Stomach smooth muscle (tissue), 2 donors: Measurements from ENCODE around the gene BBS1.

Source experiments
- H3K27ac ChIP-seq: one replicate; pipeline ENCODE4 v1.7.0; 2013; ENCODE audit warnings: mild to moderate bottlenecking, low read length, inconsistent platforms
- H3K27me3 ChIP-seq, 2 donors: one replicate each; pipeline ENCODE4 v1.7.0; 2013; ENCODE audit warnings: low read length in 2 of 2; ENCODE audit not compliant: insufficient read depth in 2 of 2, control insufficient read depth in 1 of 2
- H3K36me3 ChIP-seq, 2 donors: one replicate each; pipeline ENCODE4 v1.7.0; 2013; ENCODE audit warnings: low read length in 2 of 2; ENCODE audit not compliant: control insufficient read depth in 2 of 2, insufficient read depth in 2 of 2
- H3K4me1 ChIP-seq: one replicate; pipeline ENCODE4 v1.7.0; 2013; ENCODE audit warnings: low read length; ENCODE audit not compliant: control insufficient read depth, insufficient read depth
- H3K4me3 ChIP-seq, 2 donors: one replicate each; pipeline ENCODE4 v1.7.0; 2013; ENCODE audit warnings: low read length in 2 of 2
- H3K9ac ChIP-seq, 2 donors: one replicate each; pipeline ENCODE4 v1.7.0; 2013; ENCODE audit warnings: low read length in 2 of 2, mild to moderate bottlenecking in 1 of 2
- H3K9me3 ChIP-seq, 2 donors: one replicate each; pipeline ENCODE4 v1.7.0; 2013; ENCODE audit warnings: low read length in 2 of 2; ENCODE audit not compliant: control insufficient read depth in 2 of 2
- donor health status: healthy.
- donor health status: Pancreatic carcinoma.

Gene BBS1

DNA sequence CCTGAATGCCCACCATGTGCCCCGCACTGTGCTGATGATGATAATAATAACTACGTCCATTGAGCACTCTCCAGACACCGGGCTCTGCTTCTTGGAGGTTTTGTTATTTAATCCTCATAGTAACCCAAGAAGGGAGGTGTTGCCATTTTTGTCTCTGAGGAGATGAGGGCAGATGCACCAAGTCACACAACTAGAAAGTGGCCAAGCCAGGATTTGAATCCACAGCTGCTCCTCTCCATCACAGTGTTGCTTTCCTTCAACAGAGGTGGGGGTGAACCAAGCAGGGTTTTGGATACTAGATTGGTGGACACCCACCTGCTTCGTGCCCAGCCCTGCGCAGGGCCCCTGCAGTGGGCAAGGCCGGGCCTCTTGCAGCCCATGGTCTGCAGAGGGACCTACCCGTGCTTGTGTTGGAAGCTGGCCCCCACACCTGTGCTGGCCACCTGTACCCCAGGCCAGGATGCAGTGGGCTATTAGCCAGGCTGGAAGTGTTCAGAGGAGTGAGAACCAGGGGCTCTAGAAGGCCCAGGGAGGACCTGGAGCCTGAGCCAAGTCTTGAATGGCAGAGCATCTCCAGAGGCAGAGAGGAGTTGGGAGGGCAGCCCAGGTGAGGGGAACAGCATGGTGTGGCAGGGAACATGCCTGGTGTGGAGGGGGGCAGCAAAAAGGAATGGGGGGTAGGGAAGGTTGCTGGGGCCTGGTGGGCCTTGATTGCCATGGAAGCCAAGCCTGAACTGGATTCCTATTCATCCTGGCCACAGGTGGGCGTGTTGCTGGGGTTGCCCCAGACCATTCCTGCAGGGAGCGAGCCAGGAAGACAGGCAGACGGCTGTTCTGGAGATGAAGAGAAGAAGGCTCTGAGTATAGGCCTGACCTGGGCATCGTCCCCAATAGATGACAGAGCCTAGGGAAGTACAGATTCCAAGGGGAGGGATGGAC is 32.9 kb upstream of the BBS1 start:
- peaks cover 18 to 19% of the 10 kb centered on the region in 2 donors for H3K36me3 ChIP-seq
- H3K27ac ChIP-seq, result no peak overlapping the region
- H3K9me3 ChIP-seq, result no peaks in the 10 kb centered on the region
- peaks cover 20% of the 10 kb centered on the region for H3K4me1 ChIP-seq
- H3K27me3 ChIP-seq, result no peaks in the 10 kb centered on the region
- no peak overlapping the region for H3K9ac ChIP-seq
- H3K4me3 ChIP-seq, result no peak overlapping the region

DNA sequence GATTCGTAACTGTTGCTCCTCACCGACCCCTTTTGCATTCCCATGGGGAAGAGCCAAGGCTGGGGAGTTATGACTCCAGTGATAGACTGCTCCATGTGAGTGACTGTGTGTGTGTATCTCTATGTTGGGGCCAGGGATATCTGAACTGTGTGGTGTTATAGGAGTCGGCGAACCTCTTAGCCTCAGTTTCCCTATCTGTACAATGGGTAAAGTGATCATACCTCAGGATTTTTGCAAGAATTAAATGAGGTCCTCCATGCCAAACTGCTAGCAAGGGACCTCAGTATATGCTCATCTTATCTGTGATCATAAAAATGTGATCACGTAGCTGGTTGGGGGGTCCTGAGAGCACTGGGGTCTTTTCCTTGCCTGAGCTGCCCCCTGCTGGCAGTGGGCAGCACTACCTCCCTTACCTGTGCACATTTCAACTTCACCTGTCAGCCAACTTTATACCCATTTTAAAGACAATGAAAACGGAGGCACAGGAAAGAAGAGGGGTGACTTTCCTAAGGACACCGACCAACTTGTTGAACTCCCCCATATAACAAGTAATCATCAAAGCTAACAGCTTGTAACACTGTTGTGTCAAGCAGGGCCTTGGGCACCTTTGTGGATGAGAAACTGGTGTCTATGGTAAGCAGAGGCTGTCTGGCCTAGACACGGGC is 31.6 kb upstream of the BBS1 start:
- peak overlapping the region; percentile 91 for H3K4me3 ChIP-seq
- no peaks in the 10 kb centered on the region for H3K27me3 ChIP-seq

DNA sequence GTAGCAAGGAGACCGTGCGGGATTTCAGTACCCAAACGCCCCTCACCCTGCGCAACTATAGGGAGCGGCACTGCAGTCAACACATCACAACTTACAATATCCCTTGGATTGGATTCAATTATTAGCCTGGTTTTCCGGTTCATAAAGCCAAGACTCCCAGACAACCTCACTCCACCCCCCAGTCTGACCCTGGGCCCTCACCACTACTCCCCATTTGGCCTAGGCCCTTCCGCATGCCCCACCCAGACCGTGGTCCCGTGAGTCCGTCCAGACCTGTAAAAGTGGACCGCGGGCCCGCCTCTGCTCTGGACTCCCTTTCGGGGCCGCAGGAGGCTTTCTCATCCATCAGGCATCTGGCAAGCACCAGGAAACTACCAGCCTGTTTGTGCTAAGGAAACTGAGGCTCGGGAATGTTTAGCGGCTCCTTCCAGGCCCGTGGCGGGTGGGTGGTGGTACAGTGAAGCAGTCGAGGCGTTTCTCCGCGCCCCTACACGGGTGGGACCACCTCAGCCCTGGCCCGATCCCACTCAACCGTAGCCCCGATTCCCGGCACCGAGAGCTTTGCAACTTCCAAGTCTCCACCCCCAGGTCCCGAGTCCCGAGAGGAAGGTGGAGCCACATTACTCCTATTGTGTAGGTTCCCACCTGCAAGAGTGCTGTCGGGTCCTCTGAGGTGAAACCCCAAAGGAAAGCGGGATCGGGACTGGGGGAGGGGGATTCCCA is 30.9 kb upstream of the BBS1 start:
- Histone ChIP-seq H3K27ac (peak overlapping the region; percentile 88), H3K27me3 (no peaks in the 10 kb centered on the region), H3K9me3 (no peaks in the 10 kb centered on the region), H3K36me3 (peaks cover 0 to 3% of the 10 kb centered on the region in 2 donors), H3K4me1 (peaks cover 20% of the 10 kb centered on the region), H3K4me3 (peak overlapping the region; percentile 91), H3K9ac (peak overlapping the region; percentile 98 to 99)

More for the DNA sequence above, 31.6 kb upstream of the BBS1 start:
- Histone ChIP-seq H3K27ac (peak overlapping the region; percentile 88), H3K9ac (peak overlapping the region; percentile 98 to 99), H3K9me3 (no peaks in the 10 kb centered on the region), H3K4me1 (peaks cover 20% of the 10 kb centered on the region), H3K36me3 (peaks cover 6 to 9% of the 10 kb centered on the region in 2 donors)

DNA sequence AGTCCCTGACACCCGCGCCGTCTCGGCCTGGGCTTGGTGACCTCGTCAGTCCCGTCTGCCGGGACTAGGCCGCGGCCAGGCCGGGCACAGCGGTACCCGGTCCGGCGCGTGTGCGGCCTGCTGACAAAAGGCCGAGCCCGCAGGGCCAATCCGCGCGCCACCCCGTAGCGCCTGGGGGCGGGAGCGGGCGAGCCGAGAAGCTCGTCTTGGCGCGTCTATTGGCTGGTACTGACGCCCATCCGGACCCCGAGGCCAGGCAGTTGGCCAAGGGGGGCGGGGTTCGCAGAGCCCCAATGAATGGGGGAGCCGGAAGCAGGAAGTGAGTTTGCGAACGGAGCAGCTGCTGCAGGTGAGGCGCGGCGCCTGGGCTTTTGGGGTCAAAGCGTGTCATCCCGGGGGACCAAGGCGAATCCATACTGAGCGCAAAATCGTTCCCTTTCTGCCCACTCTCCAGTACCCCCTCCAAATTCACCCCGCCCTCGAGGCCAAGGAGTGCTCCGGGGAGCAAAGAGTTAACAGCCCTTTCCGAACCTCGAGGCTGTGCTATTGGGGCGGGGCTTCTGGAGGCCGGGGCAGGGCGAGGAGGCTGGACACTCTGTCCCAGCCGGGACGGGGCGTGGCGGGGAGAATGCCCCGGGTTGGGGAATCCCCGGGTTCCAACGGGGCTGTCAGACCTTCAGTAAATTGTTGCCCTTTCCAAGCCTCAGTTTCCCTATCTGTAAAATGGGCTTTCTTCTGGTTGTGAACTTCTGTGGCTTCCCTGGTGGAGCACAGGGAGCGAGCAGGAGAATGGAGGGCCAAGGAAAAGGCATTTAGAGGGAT is 30.1 kb upstream of the BBS1 start, which contains the start of gene DPP3:
TSS of gene DPP3 (plus strand) at position 318 of the 822 bp plus-strand sequence. CDS start 1,767 bp downstream, outside the sequence.
- no peaks in the 10 kb centered on the region for H3K36me3 ChIP-seq
- no peaks in the 10 kb centered on the region for H3K9me3 ChIP-seq
- no peaks in the 10 kb centered on the region for H3K27me3 ChIP-seq
- H3K4me3 ChIP-seq, result peak within 1 kb of the TSS; percentile 91
- H3K4me1 ChIP-seq, result peaks cover 20% of the 10 kb centered on the region
- H3K9ac ChIP-seq, result peak within 1 kb of the TSS; percentile 98 to 99
- H3K27ac ChIP-seq, result peak within 1 kb of the TSS; percentile 88

DNA sequence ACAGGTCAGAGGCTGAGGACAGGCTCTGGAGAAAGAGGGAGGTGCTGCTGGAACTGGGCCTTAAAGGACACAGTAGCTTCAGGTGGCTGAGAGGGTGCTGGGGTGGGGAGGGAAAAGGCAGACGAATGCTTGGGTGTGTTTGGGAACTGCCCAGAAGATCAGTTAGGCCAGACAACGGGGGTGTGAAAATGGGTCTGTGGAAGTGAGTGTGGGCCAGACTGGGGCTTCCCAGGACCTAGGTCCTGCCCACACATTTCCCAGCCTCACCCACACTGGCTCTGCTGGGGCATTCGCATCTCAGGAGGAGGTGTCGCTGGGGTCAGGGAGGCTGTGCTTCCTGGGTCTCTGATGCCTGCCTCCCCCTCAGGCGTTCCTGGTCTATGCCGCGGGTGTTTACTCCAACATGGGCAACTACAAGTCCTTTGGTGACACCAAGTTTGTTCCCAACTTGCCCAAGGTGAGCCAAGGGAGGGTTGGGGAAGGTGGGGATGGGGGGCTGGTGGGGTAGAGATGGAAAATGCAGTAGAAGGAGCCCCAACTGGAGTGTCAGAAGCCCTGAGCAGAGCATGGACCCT is 25.5 kb upstream of the BBS1 start:
- no peak overlapping the region for H3K4me3 ChIP-seq
- H3K4me1 ChIP-seq, result peaks cover 5% of the 10 kb centered on the region
- H3K27ac ChIP-seq, result no peak overlapping the region
- H3K36me3 ChIP-seq, result peaks cover 0 to 3% of the 10 kb centered on the region in 2 donors
- H3K27me3 ChIP-seq, result no peaks in the 10 kb centered on the region
- H3K9ac ChIP-seq, result no peak overlapping the region
- no peaks in the 10 kb centered on the region for H3K9me3 ChIP-seq

DNA sequence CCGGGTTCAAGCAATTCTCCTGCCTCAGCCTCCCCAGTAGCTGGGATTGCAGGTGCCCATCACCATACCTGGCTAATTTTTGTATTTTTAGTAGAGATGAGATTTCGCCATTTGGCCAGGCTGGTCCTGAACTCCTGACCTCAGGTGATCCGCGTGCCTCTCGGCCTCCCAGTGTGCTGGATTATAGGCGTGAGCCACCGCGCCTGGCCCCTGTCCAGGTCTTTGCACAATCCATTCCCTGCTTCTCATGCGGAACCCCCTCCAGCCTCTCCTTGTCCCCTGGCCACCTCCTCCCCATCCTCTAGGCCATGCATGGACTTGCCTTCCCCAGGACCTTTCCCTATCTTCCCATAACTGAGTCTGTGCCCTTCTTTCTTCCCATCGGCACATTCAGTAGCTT is 21.5 kb upstream of the BBS1 start:
- Histone ChIP-seq H3K27me3 (no peaks in the 10 kb centered on the region), H3K36me3 (peaks cover 0 to 9% of the 10 kb centered on the region in 2 donors), H3K27ac (no peak overlapping the region), H3K4me1 (no peaks in the 10 kb centered on the region), H3K4me3 (no peak overlapping the region), H3K9ac (no peak overlapping the region), H3K9me3 (no peaks in the 10 kb centered on the region)

DNA sequence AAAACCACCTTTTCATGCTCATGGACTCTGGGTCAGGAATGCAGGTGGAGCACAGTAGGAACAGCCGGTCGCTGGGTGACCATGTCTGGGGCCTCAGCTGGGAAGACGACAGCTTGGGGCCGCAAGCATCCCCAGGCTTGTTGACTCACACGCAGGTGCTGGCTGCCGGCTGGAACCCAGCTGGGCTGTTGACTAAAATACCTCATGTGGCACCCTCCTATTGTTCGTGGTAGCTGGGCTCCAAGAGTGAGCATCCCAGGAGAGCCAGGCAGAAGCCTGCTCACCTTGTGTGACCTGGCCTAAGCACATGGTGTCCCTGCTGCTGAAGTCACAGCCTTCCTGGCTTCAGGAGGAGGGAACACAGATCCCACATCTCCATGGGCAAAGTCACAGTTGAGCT is 20.8 kb upstream of the BBS1 start:
- Histone ChIP-seq H3K27me3 (no peaks in the 10 kb centered on the region), H3K9me3 (no peaks in the 10 kb centered on the region), H3K9ac (no peak overlapping the region), H3K36me3 (peaks cover 0 to 9% of the 10 kb centered on the region in 2 donors), H3K27ac (no peak overlapping the region), H3K4me3 (no peak overlapping the region), H3K4me1 (no peaks in the 10 kb centered on the region)

DNA sequence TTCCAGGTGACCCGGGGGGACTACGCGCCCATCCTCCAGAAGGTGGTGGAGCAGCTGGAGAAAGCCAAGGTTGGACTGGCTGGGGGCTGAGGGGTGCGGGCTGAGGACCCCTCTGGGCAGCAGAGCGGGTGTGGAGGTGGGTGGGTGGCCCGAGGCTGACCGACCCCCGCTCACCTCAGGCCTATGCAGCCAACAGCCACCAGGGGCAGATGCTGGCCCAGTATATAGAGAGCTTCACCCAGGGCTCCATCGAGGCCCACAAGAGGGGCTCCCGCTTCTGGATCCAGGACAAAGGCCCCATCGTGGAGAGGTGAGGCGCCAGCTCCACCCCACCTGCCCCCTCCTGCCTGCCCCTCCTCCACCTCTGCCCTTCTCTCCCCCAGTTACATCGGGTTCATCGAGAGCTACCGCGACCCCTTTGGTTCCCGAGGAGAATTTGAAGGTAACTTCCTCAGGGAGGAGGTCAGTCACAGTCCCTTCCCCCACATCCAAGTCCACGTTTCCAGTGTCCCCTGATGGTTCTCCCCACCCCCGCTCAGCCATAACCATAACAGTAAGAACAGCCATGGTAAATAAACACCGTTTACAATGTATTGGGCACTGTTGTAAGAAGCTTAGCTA is 19.0 kb upstream of the BBS1 start:
- Histone ChIP-seq H3K4me3 (no peak overlapping the region), H3K9me3 (no peaks in the 10 kb centered on the region), H3K4me1 (no peaks in the 10 kb centered on the region), H3K27me3 (no peaks in the 10 kb centered on the region), H3K27ac (no peak overlapping the region), H3K9ac (no peak overlapping the region), H3K36me3 (peaks cover 0 to 11% of the 10 kb centered on the region in 2 donors)

DNA sequence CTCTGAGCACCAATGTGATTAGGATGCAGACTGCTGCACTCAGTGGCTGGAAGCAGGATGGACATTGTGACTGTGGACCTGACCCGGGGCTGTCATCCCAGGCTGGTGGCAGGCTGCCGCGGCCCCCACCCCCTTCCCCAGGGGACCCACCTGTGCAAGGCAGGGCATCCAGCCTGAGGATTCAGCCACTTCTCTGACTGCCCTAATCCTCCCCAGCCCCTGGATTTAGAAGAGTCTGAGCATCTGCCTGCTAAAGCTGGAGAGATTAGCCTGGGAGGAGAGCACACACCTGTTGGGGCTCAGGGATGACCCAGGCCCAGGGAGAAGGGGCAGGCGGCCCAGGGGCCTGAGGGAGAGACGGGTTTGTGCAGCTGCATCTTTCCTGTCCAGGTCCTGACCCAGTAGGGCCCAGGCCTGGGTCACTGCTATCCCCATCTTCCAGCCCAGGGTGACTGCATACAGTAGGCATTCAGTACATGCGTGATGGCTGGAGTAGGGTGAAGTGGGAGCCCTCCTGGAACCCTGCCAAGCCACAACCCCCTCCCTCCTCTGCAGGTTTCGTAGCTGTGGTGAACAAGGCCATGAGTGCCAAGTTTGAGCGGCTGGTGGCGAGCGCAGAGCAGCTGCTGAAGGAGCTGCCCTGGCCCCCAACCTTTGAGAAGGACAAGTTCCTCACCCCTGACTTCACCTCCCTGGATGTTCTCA is 18.1 kb upstream of the BBS1 start:
- H3K9ac ChIP-seq, result no peak overlapping the region
- no peak overlapping the region for H3K27ac ChIP-seq
- peaks cover 0 to 12% of the 10 kb centered on the region in 2 donors for H3K36me3 ChIP-seq
- no peaks in the 10 kb centered on the region for H3K27me3 ChIP-seq
- H3K4me3 ChIP-seq, result no peak overlapping the region
- no peaks in the 10 kb centered on the region for H3K4me1 ChIP-seq
- H3K9me3 ChIP-seq, result no peaks in the 10 kb centered on the region
